Brain pericyte (primary cell): ENCODE measurements around the gene CDKAL1.
"Not testable (repeated sequence)": the region's sequence is repeated elsewhere in the genome, so short reads cannot be mapped to it uniquely, and the experiment has no call there.

Experiments used
- DNase-seq: peaks from one replicate; pipeline ENCODE4 v3.0.0-alpha.2; 2012; ENCODE audit warnings: low read depth, low spot score

Gene CDKAL1

GRCh38 chr6:20708367-20709124 is 174.3 kb downstream of the CDKAL1 start:
- DNase-seq = no peak

- DNase-seq = no peak
Measured at GRCh38 chr6:20709451-20709850, 175.2 kb downstream of the CDKAL1 start.

- no peak for DNase-seq
Measured at GRCh38 chr6:20710341-20710740, 176.1 kb downstream of the CDKAL1 start.

GRCh38 chr6:20711518-20711917 is 177.3 kb downstream of the CDKAL1 start:
- DNase-seq = no peak

- no peak for DNase-seq
Measured at GRCh38 chr6:20712011-20712410, 177.8 kb downstream of the CDKAL1 start.

- DNase-seq = no peak
Measured at GRCh38 chr6:20715135-20715806, 181.0 kb downstream of the CDKAL1 start.

- no peak for DNase-seq
Measured at GRCh38 chr6:20716865-20717264, 182.6 kb downstream of the CDKAL1 start.

GRCh38 chr6:20717743-20718142 is 183.5 kb downstream of the CDKAL1 start:
- DNase-seq = no peak

- no peak for DNase-seq
Measured at GRCh38 chr6:20718705-20719653, 184.7 kb downstream of the CDKAL1 start.

GRCh38 chr6:20719980-20720379 is 185.7 kb downstream of the CDKAL1 start:
- DNase-seq = no peak

- DNase-seq = not testable (repeated sequence)
Measured at GRCh38 chr6:20721121-20721520, 186.9 kb downstream of the CDKAL1 start.

GRCh38 chr6:20722455-20722854 is 188.2 kb downstream of the CDKAL1 start:
- DNase-seq = no peak

GRCh38 chr6:20723236-20723635 is 189.0 kb downstream of the CDKAL1 start:
- no peak for DNase-seq

- no peak for DNase-seq
Measured at GRCh38 chr6:20724443-20725190, 190.4 kb downstream of the CDKAL1 start.

GRCh38 chr6:20725235-20725634 is 191.0 kb downstream of the CDKAL1 start:
- not testable (repeated sequence) for DNase-seq

GRCh38 chr6:20729086-20729485 is 194.8 kb downstream of the CDKAL1 start:
- no peak for DNase-seq

GRCh38 chr6:20732362-20732761 is 198.1 kb downstream of the CDKAL1 start:
- DNase-seq = not testable (repeated sequence)

GRCh38 chr6:20732896-20733295 is 198.6 kb downstream of the CDKAL1 start:
- DNase-seq = no peak

- DNase-seq = no peak
Measured at GRCh38 chr6:20737912-20738311, 203.7 kb downstream of the CDKAL1 start.

GRCh38 chr6:20740088-20740487 is 205.8 kb downstream of the CDKAL1 start:
- no peak for DNase-seq

- no peak for DNase-seq
Measured at GRCh38 chr6:20740727-20741126, 206.5 kb downstream of the CDKAL1 start.
